HG03139 (cell line): ENCODE data around the gene JPT2.

Source experiments
- ATAC-seq: cut with Tn5 transposase; IDR thresholded peaks from one replicate; pipeline ENCODE4 v1.9.1; 2021; ENCODE audit not compliant: unreplicated experiment

Gene JPT2

DNA sequence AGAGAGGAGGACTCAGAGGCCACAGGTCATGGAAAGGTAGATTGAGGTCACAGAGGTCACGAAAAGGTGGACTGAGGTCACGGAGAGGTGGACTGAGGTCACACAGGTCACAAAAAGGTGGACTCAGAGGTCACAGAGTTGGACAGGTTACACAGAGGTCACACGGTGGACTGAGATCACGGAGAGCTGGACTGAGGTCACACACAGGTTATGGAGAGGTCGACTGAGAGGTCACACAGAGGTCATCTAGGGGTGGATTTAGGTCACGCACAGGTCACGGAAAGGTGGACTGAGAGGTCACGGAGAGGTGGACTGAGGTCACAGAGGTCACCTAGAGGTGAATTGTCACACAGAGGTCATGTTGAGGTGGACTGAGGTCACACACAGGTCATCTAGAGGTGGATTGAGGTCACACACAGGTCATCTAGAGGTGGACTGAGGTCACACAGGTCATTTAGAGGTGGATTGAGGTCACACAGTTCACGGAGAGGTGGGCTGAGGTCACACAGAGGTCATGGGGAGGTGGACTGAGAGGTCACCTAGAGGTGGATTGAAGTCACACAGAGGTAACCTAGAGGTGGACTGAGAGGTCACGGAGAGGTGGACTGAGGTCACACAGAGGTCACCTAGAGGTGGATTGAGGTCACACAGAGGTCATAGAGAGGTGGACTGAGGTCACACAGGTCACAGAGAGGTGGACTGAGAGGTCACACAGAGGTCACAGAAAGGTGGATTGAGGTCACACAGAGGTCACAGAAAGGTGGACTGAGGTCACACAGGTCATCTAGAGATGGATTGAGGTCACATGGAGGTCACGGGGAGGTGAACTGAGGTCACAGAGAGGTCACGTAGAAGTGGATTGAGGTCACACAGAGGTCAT, 26.7 kb upstream of the JPT2 start:
- ATAC-seq = no peak

DNA sequence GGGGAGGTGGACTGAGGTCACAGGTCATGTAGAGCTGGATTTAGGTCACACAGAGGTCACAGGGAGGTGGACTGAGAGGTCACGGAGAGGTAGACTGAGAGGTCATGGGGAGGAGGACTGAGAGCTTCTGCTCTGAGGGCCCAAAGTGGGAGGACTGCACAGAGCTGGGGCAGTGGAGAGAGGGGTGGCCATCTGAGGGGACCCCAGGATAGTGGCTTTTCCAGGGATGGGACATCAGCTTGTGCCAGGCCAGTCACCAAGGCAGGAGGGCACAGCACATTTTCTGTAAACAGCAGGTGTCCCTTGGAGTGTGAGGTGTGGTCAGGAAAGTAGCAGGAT, 26.1 kb upstream of the JPT2 start:
- no peak for ATAC-seq

DNA sequence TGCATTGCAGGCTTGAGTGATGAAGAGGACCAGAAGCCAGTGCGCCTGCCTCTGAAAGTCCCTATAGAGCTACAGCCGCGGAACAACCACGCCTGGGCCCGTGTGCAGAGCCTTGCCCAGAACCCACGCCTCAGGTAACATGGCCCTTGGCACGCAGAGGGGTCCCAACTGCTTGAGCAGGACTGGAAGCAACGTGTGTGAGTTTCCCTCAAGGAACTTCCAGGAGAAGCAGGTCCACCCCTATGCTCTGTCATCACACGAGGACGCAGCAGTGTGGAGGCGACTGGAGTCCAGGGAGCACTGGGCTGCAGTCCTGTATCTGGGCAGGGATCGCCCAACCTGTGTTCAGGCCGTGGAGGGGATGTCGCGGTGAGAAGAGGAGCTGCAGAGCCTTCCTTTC, 25.1 kb upstream of the JPT2 start:
- ATAC-seq = no peak

DNA sequence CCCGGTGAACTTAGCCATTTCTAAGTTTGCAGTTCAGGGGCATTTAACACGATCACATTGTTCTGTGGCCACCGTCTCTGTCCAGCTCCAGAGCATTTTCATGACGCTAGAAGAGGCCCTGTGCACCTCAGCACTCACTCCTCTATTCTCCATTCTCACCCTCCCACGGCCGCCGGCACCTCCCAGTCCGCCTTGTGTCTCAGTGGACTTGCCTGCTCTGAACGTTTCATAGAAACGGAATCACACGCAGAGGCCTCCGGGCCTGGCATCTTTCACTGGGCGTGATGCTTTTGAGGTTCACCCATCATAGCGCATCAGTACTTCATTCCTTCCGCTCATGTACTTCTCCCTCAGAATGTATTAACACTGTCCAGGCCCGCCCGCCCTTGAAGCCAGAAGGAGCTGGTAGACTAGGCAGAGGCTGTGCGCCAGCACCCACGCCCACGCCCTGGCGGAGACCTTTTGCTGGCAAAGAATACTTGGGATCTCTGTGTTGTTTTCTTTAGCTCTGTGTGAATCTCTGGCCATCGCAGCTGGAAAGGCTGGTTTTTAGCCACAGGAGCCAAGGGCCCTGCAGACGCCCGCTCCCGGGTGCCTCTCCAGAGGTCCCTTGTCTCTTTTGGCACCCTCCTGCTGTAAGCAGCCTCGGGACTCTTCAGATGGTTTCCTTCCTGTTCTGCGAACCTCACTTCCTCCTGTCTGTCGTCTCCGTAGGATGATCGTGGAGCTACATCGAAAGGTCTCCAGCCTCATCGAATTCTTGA, 23.4 kb upstream of the JPT2 start:
- no peak for ATAC-seq

DNA sequence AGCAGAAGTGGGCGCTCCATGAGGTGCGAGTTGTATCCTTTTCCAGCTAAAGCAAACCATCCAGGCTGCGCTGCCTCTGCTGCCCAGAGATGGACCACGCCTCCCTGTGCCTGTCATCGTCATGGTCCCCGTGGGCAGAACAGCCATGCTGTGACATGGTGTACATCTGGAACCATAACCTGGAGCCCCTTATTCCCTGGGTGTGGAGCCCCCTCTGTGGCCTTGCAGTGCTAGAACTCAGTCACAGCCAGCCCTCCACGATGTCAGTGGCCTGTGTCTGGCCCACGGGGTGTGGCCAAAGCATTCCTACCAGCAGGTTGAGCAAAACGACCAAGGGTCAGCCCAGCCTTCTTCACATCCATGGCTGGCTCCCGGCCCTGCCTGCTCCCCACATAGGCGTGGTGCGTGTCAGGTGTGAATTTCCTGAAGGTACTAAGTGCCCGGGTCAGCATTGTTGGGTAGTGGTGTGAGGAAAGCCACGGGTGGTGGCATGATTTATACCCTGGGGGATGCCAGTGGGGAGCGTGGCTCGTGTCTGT, 22.7 kb upstream of the JPT2 start:
- no peak for ATAC-seq

GRCh38 chr16:1655909-1656807, 21.9 kb upstream of the JPT2 start:
- no peak for ATAC-seq

DNA sequence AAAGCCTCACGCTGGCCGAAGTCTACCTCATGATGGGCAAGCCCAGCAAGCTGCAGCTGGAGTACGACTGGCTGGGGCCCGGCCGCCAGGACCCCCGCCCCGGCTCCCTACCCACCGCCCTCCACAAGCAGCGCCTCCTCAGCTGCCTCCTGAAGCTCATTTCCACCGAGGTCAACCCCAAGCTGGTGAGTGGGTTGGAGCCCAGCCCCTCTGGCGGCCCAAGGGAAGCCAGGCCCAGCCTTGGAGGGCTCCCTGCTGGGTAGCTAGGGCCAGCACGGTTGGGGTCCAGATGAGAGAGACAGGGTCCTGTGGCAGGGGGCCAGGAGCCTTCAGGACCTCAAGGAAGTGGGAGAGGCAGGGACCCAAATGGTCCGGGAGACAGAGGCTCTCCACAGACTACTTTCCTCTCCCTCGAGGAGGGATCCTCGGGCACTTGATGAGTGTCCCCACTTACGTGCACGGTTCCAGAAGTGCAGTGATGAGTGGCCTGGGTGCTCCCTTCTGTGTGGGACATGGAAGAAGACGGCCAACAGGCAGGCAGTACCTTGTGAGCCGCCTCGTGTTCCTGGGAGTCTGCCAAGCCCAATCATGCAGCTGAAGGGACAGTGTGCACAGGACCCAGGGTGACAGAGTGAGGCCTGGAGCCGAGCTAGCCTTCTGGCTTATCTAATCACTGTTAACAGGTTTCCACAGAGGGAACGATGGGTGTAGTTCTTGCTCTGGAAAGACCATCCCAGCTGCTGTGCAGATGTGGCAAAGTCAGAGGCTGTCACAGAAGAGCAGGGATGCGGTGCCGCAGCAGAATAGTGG, 21.1 kb upstream of the JPT2 start:
- no peak for ATAC-seq

DNA sequence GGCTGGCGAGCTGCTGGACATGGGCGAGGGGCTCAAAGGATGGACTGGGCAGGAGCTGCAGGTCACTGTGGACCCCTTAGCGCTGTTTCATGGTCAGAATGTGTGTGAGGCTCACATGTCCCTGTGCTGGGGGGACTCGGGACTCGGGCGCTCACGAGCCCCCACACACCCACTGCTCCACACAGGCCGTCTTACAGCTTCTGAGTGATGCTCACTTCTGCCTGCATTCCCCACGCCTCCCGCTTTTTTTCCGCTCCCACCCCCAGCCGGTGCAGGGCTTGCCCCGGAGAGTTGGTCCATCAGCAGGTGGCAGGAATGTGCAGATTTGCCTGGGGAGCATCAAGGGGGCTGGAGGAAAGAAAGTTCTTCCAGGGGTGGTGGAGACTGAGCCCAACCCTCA, 20.2 kb upstream of the JPT2 start:
- ATAC-seq = no peak

DNA sequence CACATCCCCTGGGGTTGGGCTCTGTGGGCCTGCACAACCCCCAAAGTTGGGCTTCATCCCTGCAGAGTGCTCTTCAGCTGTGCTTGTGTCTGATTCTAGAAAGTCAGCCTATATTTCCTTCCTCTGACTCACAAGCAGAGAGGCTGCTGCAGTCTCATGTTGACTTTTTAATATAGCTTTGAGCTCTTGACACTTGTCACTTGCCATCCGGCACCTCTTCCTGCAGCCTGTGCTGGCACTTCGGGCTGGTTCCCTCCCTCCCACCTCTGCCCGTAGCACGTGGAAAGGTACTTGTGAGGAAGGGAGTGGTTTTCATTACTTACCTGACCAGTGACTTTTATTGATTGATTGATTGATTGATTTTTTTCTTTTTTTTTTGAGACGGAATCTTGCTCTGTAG, 19.0 kb upstream of the JPT2 start:
- ATAC-seq = no peak

GRCh38 chr16:1661826-1662225, 16.3 kb upstream of the JPT2 start:
- no peak for ATAC-seq

GRCh38 chr16:1662543-1662942, 15.5 kb upstream of the JPT2 start:
- no peak for ATAC-seq

DNA sequence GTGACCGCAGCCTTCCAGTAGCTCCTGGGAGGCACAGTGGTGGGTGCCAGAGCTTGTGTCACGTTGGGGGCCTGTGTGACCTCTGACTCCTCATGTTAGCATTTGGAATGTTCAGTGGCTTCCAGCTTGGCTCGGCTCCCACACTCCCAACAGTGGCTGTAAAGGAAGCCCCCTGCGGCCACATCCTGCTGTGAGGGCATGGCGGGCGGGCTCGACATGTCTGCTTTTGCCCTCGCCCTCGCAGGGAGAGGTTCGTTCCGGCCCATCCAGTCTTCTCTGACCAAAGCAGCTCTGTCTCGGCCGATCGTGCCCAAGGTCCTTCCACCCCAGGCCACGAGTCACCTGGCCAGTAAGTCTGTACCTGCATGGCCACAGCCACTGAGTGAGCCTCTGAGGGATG, 12.2 kb upstream of the JPT2 start:
- ATAC-seq = no peak

DNA sequence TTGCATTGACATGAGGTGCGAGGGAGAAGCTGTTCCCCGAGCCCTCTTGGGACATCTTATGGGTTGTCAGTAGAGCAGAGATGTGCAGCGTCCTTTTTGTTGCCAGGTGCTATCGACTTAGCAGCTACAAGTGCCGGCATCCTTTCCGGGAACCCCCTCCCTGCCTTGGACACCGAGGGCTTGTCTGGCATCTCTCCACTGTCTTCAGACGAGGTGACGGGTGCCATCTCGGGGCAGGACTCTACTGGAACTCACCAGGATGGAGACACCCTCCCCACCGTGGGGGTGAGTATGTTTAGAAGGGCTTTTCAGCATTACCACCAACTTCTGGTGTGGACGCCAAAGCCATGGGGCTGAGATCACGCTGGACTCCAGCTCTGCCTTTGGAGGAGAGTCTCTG, 11.8 kb upstream of the JPT2 start:
- ATAC-seq = no peak

DNA sequence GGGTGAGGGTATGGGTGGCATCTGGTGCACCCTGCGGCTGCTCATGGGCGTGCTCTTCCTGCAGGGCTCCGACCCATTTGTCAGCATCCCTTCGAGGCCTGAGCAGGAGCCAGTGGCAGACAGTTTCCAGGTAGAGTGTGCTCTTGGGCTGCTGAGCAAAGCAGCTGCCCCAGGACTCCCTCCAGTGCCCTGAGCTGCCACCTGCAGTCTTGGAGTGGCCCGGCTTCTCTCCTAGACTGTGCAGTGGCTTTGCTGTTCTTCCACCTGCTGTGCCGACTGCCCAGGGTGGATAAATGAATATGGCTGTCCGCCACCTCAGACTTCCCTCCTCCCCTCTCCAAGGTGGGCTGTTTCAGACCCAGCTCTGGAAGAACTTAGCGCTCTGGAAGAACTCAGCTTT, 10.8 kb upstream of the JPT2 start:
- no peak for ATAC-seq

DNA sequence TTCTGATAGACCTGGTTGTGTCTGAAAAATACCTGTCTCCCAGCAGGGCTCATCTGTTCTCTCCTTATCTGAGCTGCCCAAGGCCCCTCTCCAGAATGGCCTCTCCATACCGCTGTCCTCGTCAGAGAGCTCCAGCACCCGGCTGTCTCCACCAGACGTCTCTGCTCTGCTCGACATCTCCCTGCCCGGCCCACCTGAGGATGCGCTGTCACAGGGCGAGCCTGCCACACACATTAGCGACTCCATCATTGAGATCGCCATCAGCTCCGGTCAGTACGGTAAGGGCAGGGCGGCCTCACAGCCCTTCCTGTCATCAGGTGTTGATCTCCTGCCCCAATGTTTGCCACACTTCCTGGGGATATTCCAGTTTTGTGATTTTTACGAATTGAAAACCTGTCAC, 10.2 kb upstream of the JPT2 start:
- ATAC-seq = no peak

- ATAC-seq = no peak
Observed at GRCh38 chr16:1668612-1669319, 9.3 kb upstream of the JPT2 start.

DNA sequence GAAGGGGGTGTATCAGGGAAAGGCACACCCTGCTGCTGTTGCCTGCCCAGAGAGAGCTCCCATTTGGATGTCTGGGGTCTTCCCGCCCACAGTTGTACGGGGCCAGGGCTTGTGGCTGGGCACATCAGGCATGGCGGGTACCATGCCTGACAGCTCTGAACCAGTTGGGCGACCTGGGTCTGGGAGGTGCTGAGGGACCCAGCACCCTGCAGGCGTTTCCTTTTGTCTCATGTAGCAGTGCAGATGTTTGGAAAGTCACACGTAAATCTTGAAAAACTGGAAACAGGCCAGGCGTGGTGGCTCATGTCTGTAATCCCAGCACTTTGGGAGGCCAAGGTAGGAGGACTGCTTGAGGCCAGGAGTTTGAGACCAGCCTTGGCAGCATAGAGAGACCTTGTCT, 8.4 kb upstream of the JPT2 start:
- no peak for ATAC-seq

DNA sequence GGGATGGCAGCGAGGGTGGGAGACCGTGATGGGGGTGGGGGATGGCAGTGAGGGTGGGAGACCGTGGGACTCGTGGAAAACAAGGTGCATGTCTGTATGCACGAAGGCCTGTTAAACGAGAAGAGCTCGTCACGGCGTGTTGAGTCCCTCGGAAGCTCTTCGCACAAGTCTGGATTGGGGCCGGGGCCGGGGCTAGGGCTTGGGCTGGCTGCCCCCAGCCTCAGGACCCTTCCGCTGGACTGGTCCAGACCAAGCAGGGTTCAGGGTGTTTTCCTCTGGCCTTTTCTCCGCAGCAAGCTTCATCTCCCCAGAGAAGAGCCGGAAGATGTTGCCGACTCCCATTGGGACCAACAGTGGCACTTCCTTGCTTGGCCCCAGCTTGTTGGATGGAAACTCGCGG, 7.7 kb upstream of the JPT2 start:
- no peak for ATAC-seq

- no peak for ATAC-seq
Observed at GRCh38 chr16:1670866-1671265, 7.2 kb upstream of the JPT2 start.
